H1 (cell line): ENCODE results near the gene C2CD4C. TPM values are rescaled to one million over a fixed set of nuclear protein-coding genes. Genes with fewer than 3 reads are reported as not detected.

Source experiments
- CBX5 ChIP-seq: fragments of 300-800, 300-1000 bp; sonication (generic); IDR thresholded peaks from 2 replicates; pipeline ENCODE4 v1.7.1; 2016; ENCODE audit warnings: antibody characterized with exemption, low read length, low read depth
- CBX8 ChIP-seq: fragments of 300-800, 300-1000 bp; sonication (generic); IDR thresholded peaks from 2 replicates; pipeline ENCODE4 v1.7.1; 2016; ENCODE audit warnings: low read depth, low read length, borderline replicate concordance
- MAFK ChIP-seq: IDR thresholded peaks from 2 replicates; pipeline ENCODE4 v1.6.1; 2012; ENCODE audit warnings: low read depth, mild to moderate bottlenecking, improper control_type of control experiment, low read length
- MAX ChIP-seq: IDR thresholded peaks from 2 replicates; pipeline ENCODE4 v1.6.1; 2012; ENCODE audit warnings: inconsistent platforms
- polyA plus RNA-seq, 7 experiments: library from polyadenylated mRNA; depleted of rRNA in 3 of 7; stranded (reverse) in 5 of 7; unstranded in 2 of 7; fragments of >200 nt in 5 of 7; fragments of 200-250 nt in 2 of 7; gene quantifications; 1 replicate in 5 of 7; 2 replicates in 1 of 7; 4 replicates in 1 of 7; pipeline versions ENCODE4 v1.2.1 to v1.2.3, GENCODE V29; 2011 to 2013; ENCODE audit warnings: missing spikeins in 2 of 7, mixed read lengths in 2 of 7
- total RNA-seq: library from RNA; stranded (reverse); fragmentation: NEBNext Ultra II Directional; extraction: Animal tissue kit (Norgen Biotek cat#: 25700); gene quantifications from 2 replicates; pipeline ENCODE4 v1.2.1, GENCODE V29; 2021
- TF ChIP-seq, protein P1 (sequence below), 3 experiments: IDR thresholded peaks; 1 replicate in 2 of 3; 2 replicates in 1 of 3; pipeline versions ENCODE4 v1.5.1 to v1.6.1; 2011; ENCODE audit warnings: low read length in 3 of 3, mild to moderate bottlenecking in 3 of 3, inconsistent platforms in 2 of 3, low read depth in 1 of 3, moderate library complexity in 1 of 3; ENCODE audit not compliant: insufficient read depth in 1 of 3; ENCODE audit errors: control extremely low read depth in 1 of 3

The C2CD4C gene
- total and polyA plus RNA-seq, 2 of the 8 experiments (the other 6 are each of a cell fraction or from before 2014, with no cell fraction given), result 3.8 to 6.3 TPM

GRCh38 chr19:397941-398706 lies 10.8 kb downstream of the C2CD4C start (continued):
- no peak for TF ChIP-seq MAX
- TF ChIP-seq CBX5, result no peak
- no peak for TF ChIP-seq MAFK
- TF ChIP-seq, protein P1, sequence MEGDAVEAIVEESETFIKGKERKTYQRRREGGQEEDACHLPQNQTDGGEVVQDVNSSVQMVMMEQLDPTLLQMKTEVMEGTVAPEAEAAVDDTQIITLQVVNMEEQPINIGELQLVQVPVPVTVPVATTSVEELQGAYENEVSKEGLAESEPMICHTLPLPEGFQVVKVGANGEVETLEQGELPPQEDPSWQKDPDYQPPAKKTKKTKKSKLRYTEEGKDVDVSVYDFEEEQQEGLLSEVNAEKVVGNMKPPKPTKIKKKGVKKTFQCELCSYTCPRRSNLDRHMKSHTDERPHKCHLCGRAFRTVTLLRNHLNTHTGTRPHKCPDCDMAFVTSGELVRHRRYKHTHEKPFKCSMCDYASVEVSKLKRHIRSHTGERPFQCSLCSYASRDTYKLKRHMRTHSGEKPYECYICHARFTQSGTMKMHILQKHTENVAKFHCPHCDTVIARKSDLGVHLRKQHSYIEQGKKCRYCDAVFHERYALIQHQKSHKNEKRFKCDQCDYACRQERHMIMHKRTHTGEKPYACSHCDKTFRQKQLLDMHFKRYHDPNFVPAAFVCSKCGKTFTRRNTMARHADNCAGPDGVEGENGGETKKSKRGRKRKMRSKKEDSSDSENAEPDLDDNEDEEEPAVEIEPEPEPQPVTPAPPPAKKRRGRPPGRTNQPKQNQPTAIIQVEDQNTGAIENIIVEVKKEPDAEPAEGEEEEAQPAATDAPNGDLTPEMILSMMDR (IDR thresholded peaks at IDR 0.05; ENCODE audit: control extremely low read depth in 1 of 3, insufficient read depth in 1 of 3, low read depth in 1 of 3, low read length in 3 of 3), result no peak
- TF ChIP-seq CBX8, result no peak
